Endothelial cell (in vitro differentiated cells): Measurements from ENCODE around the gene OTUD3. TPM values are rescaled to one million over a fixed set of nuclear protein-coding genes. Genes with fewer than 3 reads are reported as not detected.

Source experiments
- DNase-seq: peaks from one replicate; pipeline ENCODE4 v3.0.0; 2021; ENCODE audit warnings: low spot score
- H3K27ac Mint-ChIP-seq: one replicate; pipeline ENCODE4 v1.8.0; 2021; ENCODE audit warnings: mixed read lengths, inconsistent platforms; ENCODE audit not compliant: unreplicated experiment
- H3K27me3 Mint-ChIP-seq: one replicate; pipeline ENCODE4 v1.8.0; 2021; ENCODE audit warnings: mild to moderate bottlenecking, moderate library complexity, mixed read lengths, inconsistent platforms; ENCODE audit not compliant: unreplicated experiment
- H3K36me3 Mint-ChIP-seq: one replicate; pipeline ENCODE4 v1.8.0; 2021; ENCODE audit warnings: mild to moderate bottlenecking, low read depth, mixed read lengths, inconsistent platforms; ENCODE audit not compliant: unreplicated experiment
- H3K4me1 Mint-ChIP-seq: one replicate; pipeline ENCODE4 v1.8.0; 2021; ENCODE audit warnings: mild to moderate bottlenecking, mixed read lengths, inconsistent platforms; ENCODE audit not compliant: unreplicated experiment
- H3K4me3 Mint-ChIP-seq: one replicate; pipeline ENCODE4 v1.8.0; 2021; ENCODE audit warnings: mild to moderate bottlenecking, mixed read lengths, inconsistent platforms; ENCODE audit not compliant: unreplicated experiment
- H3K9me3 Mint-ChIP-seq: one replicate; pipeline ENCODE4 v1.8.0; 2021; ENCODE audit warnings: mixed read lengths, inconsistent platforms; ENCODE audit not compliant: unreplicated experiment
- total RNA-seq: library from RNA; stranded (reverse); fragmentation: NEBNext Ultra II Directional; extraction: Animal tissue kit (Norgen Biotek cat#: 25700); gene quantifications from one replicate; pipeline ENCODE4 v1.2.1, GENCODE V29; 2021; ENCODE audit not compliant: unreplicated experiment
- TF ChIP-seq, protein P1 (sequence below): fragments of 200-600 bp; sonication (generic); IDR thresholded peaks from one replicate; pipeline ENCODE4 v1.5.0; 2021; ENCODE audit warnings: antibody characterized with exemption; ENCODE audit not compliant: unreplicated experiment

Gene OTUD3
- total RNA-seq, 1 donor from 2014 or later, result 12.1 TPM

DNA sequence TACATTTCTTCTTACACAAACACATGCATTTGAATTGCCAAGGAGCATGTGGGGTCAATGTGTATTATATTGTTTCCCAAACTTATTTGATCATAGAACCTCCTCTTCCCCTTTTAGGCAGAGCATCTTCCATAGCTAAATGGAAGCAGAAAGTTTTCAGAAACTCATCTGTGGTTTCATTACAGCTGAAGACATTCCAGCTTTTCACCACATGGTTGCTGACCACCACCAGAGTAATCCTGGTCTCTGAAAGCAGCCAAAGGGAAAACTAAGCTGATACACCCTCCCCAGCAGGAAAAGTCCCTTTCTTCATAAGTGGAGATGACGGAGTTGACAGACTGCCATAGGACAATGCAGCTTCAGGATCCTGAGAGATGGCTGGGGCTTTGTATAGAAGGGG, 30.2 kb upstream of the OTUD3 start:
- Mint-ChIP-seq H3K27me3 (no peaks in the 10 kb centered on the region), H3K4me1 (no peaks in the 10 kb centered on the region), H3K9me3 (no peaks in the 10 kb centered on the region), H3K4me3 (no peak overlapping the region), H3K36me3 (no peaks in the 10 kb centered on the region), H3K27ac (no peak overlapping the region)
- TF ChIP-seq, protein P1, sequence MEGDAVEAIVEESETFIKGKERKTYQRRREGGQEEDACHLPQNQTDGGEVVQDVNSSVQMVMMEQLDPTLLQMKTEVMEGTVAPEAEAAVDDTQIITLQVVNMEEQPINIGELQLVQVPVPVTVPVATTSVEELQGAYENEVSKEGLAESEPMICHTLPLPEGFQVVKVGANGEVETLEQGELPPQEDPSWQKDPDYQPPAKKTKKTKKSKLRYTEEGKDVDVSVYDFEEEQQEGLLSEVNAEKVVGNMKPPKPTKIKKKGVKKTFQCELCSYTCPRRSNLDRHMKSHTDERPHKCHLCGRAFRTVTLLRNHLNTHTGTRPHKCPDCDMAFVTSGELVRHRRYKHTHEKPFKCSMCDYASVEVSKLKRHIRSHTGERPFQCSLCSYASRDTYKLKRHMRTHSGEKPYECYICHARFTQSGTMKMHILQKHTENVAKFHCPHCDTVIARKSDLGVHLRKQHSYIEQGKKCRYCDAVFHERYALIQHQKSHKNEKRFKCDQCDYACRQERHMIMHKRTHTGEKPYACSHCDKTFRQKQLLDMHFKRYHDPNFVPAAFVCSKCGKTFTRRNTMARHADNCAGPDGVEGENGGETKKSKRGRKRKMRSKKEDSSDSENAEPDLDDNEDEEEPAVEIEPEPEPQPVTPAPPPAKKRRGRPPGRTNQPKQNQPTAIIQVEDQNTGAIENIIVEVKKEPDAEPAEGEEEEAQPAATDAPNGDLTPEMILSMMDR, result no peak
- DNase-seq, result no peak

- DNase-seq, result no peak
- H3K36me3 Mint-ChIP-seq, result no peaks in the 10 kb centered on the region
- H3K4me3 Mint-ChIP-seq, result no peak overlapping the region
- peaks cover 2% of the 10 kb centered on the region for H3K4me1 Mint-ChIP-seq
- no peaks in the 10 kb centered on the region for H3K27me3 Mint-ChIP-seq
- H3K27ac Mint-ChIP-seq, result no peak overlapping the region
- TF ChIP-seq, protein P1, result no peak
- no peaks in the 10 kb centered on the region for H3K9me3 Mint-ChIP-seq
These were observed 27.3 kb upstream of the OTUD3 start for GRCh38 chr1:19854866-19855265.

- H3K9me3 Mint-ChIP-seq, result no peaks in the 10 kb centered on the region
- H3K4me1 Mint-ChIP-seq, result peaks cover 2% of the 10 kb centered on the region
- H3K27me3 Mint-ChIP-seq, result peaks cover 4% of the 10 kb centered on the region
- DNase-seq, result no peak
- no peaks in the 10 kb centered on the region for H3K36me3 Mint-ChIP-seq
- no peak overlapping the region for H3K27ac Mint-ChIP-seq
- TF ChIP-seq, protein P1, result no peak
- no peak overlapping the region for H3K4me3 Mint-ChIP-seq
These were observed 23.3 kb upstream of the OTUD3 start for GRCh38 chr1:19858893-19859292.

- Mint-ChIP-seq H3K4me1 (peaks cover 2% of the 10 kb centered on the region), H3K9me3 (no peaks in the 10 kb centered on the region), H3K4me3 (no peak overlapping the region), H3K27ac (no peak overlapping the region), H3K36me3 (no peaks in the 10 kb centered on the region), H3K27me3 (peaks cover 4% of the 10 kb centered on the region)
- no peak for DNase-seq
- TF ChIP-seq, protein P1, result no peak
These were observed 22.3 kb upstream of the OTUD3 start for GRCh38 chr1:19859876-19860275.

- peaks cover 2% of the 10 kb centered on the region for H3K4me1 Mint-ChIP-seq
- TF ChIP-seq, protein P1, result no peak
- H3K27me3 Mint-ChIP-seq, result peaks cover 4% of the 10 kb centered on the region
- no peak overlapping the region for H3K27ac Mint-ChIP-seq
- H3K9me3 Mint-ChIP-seq, result no peaks in the 10 kb centered on the region
- H3K4me3 Mint-ChIP-seq, result no peak overlapping the region
- no peak for DNase-seq
- H3K36me3 Mint-ChIP-seq, result no peaks in the 10 kb centered on the region
These were observed 21.8 kb upstream of the OTUD3 start for GRCh38 chr1:19860418-19860817.
